Choroid plexus epithelial cell (primary cell): ENCODE data around the gene AQP6.

ENCODE experiments used
- DNase-seq: peaks from one replicate; pipeline ENCODE4 v3.0.0-alpha.2; 2010; ENCODE audit warnings: low read depth
- H3K4me3 ChIP-seq: 2 replicates; pipeline ENCODE4 v1.5.1; 2011; ENCODE audit warnings: low read depth, mild to moderate bottlenecking, control low read depth, low read length, moderate library complexity
- CTCF ChIP-seq: conservative IDR thresholded peaks from 2 replicates; pipeline ENCODE4 v1.5.1; 2011; ENCODE audit warnings: low read depth, mild to moderate bottlenecking, control low read depth, inconsistent platforms, low read length, moderate library complexity

Gene AQP6

GRCh38 chr12:49963976-49964815, 8.6 kb upstream of the AQP6 start:
- no peak for TF ChIP-seq CTCF
- no peak for DNase-seq
- no peak overlapping the region for H3K4me3 ChIP-seq

- no peak for TF ChIP-seq CTCF
- no peak for DNase-seq
These were observed 7.7 kb upstream of the AQP6 start for GRCh38 chr12:49964849-49965624.

GRCh38 chr12:49965836-49966235, 6.9 kb upstream of the AQP6 start:
- no peak for TF ChIP-seq CTCF
- no peak for DNase-seq
- no peak overlapping the region for H3K4me3 ChIP-seq

More at GRCh38 chr12:49964849-49965624, 7.7 kb upstream of the AQP6 start:
- H3K4me3 ChIP-seq, result no peak overlapping the region

- no peak for TF ChIP-seq CTCF
- DNase-seq, result no peak
- H3K4me3 ChIP-seq, result no peak overlapping the region
These were observed 6.2 kb upstream of the AQP6 start for GRCh38 chr12:49966511-49967041.

GRCh38 chr12:49967042-49967776, 5.5 kb upstream of the AQP6 start:
- DNase-seq, result peak; percentile 90
- peak; percentile 86 for TF ChIP-seq CTCF
- peak overlapping the region; percentile 46 for H3K4me3 ChIP-seq

- peak overlapping the region; percentile 46 for H3K4me3 ChIP-seq
- no peak for TF ChIP-seq CTCF
- no peak for DNase-seq
These were observed 4.9 kb upstream of the AQP6 start for GRCh38 chr12:49967777-49968250.
